ENCODE data around the gene PSMF1. TPM values are rescaled to one million over a fixed set of nuclear protein-coding genes. Genes with fewer than 3 reads are reported as not detected.

PSMF1 gene
- total and polyA plus RNA-seq, 2 of the 4 experiments (the other 2 are of a cell fraction): 93.6 to 109 TPM

DNA sequence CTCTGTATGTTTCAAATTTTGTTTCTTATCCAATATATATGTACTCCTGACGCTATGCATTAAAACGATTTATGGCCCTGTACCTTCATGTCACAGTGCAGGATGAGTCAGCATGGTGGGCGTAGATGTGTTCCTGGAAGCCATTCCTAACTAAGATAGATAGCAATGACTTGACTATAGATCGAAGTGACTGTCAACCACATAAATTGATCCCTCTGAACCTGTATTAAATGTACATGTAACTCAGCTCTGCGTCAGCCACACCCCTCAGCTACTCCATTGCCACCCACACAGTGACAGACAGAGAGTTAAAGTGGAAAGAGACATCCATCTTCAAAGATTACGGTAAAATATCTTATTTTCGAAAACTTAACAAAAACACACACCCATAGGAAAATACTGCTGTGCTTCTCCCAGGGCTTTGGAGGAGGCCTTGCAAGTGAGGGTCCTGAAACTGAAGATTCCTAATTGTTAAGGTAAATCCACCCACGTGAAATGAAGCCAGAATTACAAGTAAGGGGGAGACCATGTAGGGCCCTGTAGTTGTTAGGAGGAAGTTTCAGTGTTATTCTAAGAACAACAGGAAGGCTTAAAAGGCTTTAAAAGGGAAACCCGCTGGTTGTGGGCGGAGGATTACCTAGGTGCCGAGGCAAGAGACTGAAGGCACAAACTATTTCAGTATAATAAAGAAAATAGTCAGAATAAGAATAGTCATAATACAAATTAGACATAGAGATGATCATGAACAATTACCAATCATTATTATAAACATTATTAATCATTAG, 97.2 kb downstream of the PSMF1 start:
- no peaks in the 10 kb centered on the region for H3K36me3 ChIP-seq (ENCODE audit: control insufficient read depth, insufficient read depth, low read length)
- POLR2A ChIA-PET (ENCODE audit: unreplicated experiment): no interaction called here
- H4K91ac ChIP-seq (ENCODE audit: insufficient read depth, low read depth, low read length): no peak overlapping the region
- H4K8ac ChIP-seq (ENCODE audit: low read depth in 2 of 2, low read length in 2 of 2): no peak overlapping the region
- no peaks in the 10 kb centered on the region for H3K9me1 ChIP-seq (ENCODE audit: insufficient read depth, low read length)
- H3K23ac ChIP-seq (ENCODE audit: low read depth, low read length): no peak overlapping the region
- H4K20me1 ChIP-seq (ENCODE audit: insufficient read depth, low read length): no peaks in the 10 kb centered on the region
- no peaks in the 10 kb centered on the region for H3K79me1 ChIP-seq (ENCODE audit: low read depth in 1 of 2, low read length in 2 of 2)
- in situ Hi-C loops (cut with MboI; ENCODE audit: low sequenced_read_pairs) (loop anchor here (10.0 kb wide), 1 partner anchor 401 kb away; no protein-coding TSS in a partner anchor), dilution Hi-C loops (cut with HindIII; ENCODE audit: low sequenced_read_pairs, unreplicated experiment) (no loop called here), intact Hi-C loops (cut with micrococcal nuclease) (loop anchor here (10.0 kb wide), 1 partner anchor 179 kb away; the partner anchor contains the start of gene FKBP1A)
- CTCF ChIA-PET: no interaction called here
- no peak overlapping the region for H2BK5ac ChIP-seq (ENCODE audit: low read depth, low read length, poor library complexity, severe bottlenecking)
- no peak overlapping the region for H3K4me3 ChIP-seq (ENCODE audit: insufficient read depth, low read depth, low read length)
- no peak overlapping the region for H3K4ac ChIP-seq (ENCODE audit: low read depth, low read length)
- no peak for DNase-seq
- peaks cover 14% of the 10 kb centered on the region for H3K27me3 ChIP-seq (ENCODE audit: control insufficient read depth, insufficient read depth, low read length)
- no peak overlapping the region for H2AFZ ChIP-seq (replicated peaks; ENCODE audit: low read length, poor library complexity)
- 20% methylated on average over 1 of the region's 11 CpGs; no CpG with 5 or more reads in 1 of the 2 experiments for WGBS, 2 experiments (ENCODE audit: extremely low coverage in 2 of 2, insufficient read length in 1 of 2)
- no peak overlapping the region for H2AK9ac ChIP-seq (replicated peaks; ENCODE audit: low read depth, low read length, poor library complexity)
- H3K4me1 ChIP-seq (ENCODE audit: control insufficient read depth, insufficient read depth, low read length): no peaks in the 10 kb centered on the region
- no peak overlapping the region for H3K4me2 ChIP-seq (ENCODE audit: low read depth, low read length)
- H2BK15ac ChIP-seq (ENCODE audit: low read depth, low read length): no peak overlapping the region
- BruUV-seq (replicated peaks): no TSS peak
- H3K14ac ChIP-seq (replicated peaks; ENCODE audit: low read depth, low read length): no peak overlapping the region
- H3K56ac ChIP-seq (ENCODE audit: extremely low read depth, insufficient read depth, low read length): no peak overlapping the region
- no peak overlapping the region for H3K9ac ChIP-seq (ENCODE audit: low read depth, low read length)
- no peak overlapping the region for H4K5ac ChIP-seq (ENCODE audit: low read depth, low read length)
- no peak overlapping the region for H3K27ac ChIP-seq (ENCODE audit: insufficient read depth, low read length)
- ATAC-seq (ENCODE audit: low read depth): no peak
- no peak overlapping the region for H2BK120ac ChIP-seq (ENCODE audit: low read depth, low read length)
- H2BK20ac ChIP-seq (ENCODE audit: low read depth, low read length): no peak overlapping the region
- H2AK5ac ChIP-seq (ENCODE audit: low read depth, low read length): no peak overlapping the region
- no peaks in the 10 kb centered on the region for H3K9me3 ChIP-seq (ENCODE audit: control insufficient read depth, insufficient read depth, low read length)
- no peak overlapping the region for H3K18ac ChIP-seq (ENCODE audit: low read depth, low read length)
- TF ChIP-seq MAFK (IDR thresholded peaks at IDR 0.05; ENCODE audit: low read depth, low read length) (no peak), CEBPB (IDR thresholded peaks at IDR 0.05; ENCODE audit: low read depth, low read length) (no peak), NFE2L2 (IDR thresholded peaks at IDR 0.05; ENCODE audit: low read depth, low read length) (no peak), RAD21 (IDR thresholded peaks at IDR 0.05; ENCODE audit: low read length) (no peak), BHLHE40 (IDR thresholded peaks at IDR 0.05; ENCODE audit: low read depth, low read length) (no peak), RCOR1 (IDR thresholded peaks at IDR 0.05; ENCODE audit: insufficient replicate concordance, low read length) (no peak), MAZ (IDR thresholded peaks at IDR 0.05; ENCODE audit: borderline replicate concordance, low read depth, low read length) (no peak), FOS (IDR thresholded peaks at IDR 0.05; ENCODE audit: low read depth, low read length) (no peak), RFX5 (IDR thresholded peaks at IDR 0.05; ENCODE audit: low read depth, low read length) (no peak), POLR2A (IDR thresholded peaks at IDR 0.05; ENCODE audit: low read depth, low read length) (no peak), CHD1 (IDR thresholded peaks at IDR 0.05; ENCODE audit: low read depth, low read length) (no peak), MXI1 (IDR thresholded peaks at IDR 0.05; ENCODE audit: borderline replicate concordance, low read depth, low read length) (no peak)
- TF ChIP-seq, protein P1, sequence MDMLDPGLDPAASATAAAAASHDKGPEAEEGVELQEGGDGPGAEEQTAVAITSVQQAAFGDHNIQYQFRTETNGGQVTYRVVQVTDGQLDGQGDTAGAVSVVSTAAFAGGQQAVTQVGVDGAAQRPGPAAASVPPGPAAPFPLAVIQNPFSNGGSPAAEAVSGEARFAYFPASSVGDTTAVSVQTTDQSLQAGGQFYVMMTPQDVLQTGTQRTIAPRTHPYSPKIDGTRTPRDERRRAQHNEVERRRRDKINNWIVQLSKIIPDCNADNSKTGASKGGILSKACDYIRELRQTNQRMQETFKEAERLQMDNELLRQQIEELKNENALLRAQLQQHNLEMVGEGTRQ (IDR thresholded peaks at IDR 0.05; ENCODE audit: low read depth, low read length): no peak
- TF ChIP-seq, protein P2, sequence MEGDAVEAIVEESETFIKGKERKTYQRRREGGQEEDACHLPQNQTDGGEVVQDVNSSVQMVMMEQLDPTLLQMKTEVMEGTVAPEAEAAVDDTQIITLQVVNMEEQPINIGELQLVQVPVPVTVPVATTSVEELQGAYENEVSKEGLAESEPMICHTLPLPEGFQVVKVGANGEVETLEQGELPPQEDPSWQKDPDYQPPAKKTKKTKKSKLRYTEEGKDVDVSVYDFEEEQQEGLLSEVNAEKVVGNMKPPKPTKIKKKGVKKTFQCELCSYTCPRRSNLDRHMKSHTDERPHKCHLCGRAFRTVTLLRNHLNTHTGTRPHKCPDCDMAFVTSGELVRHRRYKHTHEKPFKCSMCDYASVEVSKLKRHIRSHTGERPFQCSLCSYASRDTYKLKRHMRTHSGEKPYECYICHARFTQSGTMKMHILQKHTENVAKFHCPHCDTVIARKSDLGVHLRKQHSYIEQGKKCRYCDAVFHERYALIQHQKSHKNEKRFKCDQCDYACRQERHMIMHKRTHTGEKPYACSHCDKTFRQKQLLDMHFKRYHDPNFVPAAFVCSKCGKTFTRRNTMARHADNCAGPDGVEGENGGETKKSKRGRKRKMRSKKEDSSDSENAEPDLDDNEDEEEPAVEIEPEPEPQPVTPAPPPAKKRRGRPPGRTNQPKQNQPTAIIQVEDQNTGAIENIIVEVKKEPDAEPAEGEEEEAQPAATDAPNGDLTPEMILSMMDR (conservative IDR thresholded peaks at IDR 0.05; ENCODE audit: low read depth, low read length): no peak
- TF ChIP-seq, protein P3, sequence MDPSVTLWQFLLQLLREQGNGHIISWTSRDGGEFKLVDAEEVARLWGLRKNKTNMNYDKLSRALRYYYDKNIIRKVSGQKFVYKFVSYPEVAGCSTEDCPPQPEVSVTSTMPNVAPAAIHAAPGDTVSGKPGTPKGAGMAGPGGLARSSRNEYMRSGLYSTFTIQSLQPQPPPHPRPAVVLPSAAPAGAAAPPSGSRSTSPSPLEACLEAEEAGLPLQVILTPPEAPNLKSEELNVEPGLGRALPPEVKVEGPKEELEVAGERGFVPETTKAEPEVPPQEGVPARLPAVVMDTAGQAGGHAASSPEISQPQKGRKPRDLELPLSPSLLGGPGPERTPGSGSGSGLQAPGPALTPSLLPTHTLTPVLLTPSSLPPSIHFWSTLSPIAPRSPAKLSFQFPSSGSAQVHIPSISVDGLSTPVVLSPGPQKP (IDR thresholded peaks at IDR 0.05; ENCODE audit: borderline replicate concordance, low read depth, low read length): no peak

Measured in IMR-90 (cell line).